Measurements from ENCODE around the gene AHRR.
A peak's percentile ranks its signal among the peaks of the same experiment; 100 is the strongest.

The AHRR gene

DNA sequence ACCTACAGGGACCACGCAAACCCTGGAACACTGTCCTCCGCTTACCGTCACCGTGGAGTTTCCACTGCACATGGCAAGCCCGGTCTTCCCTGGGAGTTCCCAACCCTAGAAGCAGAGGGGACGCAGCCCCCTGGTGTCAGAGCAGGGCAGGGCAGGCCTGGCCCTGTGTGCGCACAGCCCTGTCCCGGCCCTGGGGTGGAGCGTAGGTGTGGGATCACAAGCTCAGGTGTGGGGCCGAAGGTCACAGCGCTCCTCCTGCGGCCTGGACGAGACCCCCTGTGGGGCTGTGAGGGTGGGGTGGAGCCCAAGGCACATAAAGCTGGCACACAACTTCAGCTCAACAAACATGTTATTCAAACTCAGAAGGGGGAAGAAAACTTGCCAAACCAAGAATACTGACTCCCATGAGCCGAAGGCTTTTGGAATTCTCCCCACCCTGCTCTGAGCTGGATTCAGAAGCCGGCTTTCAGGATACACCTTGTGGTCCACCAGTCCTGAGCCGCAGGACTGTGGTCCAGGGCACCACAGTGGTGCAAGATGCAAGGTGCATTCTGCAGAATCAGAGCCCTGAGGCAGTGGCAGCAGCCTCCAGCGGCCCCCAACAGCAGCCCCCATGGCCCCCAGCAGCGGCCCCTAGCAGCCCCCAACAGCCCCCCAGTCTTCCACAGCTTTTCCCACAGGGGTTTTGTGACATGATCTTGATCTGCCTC lies 109.6 kb downstream of the AHRR start:
- DNase-seq = peak; percentile 23 to 41

DNA sequence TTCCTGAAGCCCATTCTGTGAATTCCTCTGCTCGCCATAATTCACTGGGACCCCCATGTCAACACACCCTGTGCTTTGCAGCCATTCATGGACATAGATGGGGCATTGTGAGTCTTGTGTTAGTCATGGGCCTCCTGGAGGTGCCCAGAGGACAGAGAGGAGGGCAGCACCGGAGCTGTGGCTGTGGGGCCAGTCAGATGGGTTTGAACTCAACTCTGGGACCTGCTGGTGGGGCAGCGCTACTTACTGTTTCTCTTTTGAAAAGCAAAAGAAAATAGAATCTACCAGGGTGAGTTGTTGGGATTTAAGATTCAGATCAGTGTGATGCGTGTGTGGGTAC lies 110.2 kb downstream of the AHRR start:
- no peak for DNase-seq

DNA sequence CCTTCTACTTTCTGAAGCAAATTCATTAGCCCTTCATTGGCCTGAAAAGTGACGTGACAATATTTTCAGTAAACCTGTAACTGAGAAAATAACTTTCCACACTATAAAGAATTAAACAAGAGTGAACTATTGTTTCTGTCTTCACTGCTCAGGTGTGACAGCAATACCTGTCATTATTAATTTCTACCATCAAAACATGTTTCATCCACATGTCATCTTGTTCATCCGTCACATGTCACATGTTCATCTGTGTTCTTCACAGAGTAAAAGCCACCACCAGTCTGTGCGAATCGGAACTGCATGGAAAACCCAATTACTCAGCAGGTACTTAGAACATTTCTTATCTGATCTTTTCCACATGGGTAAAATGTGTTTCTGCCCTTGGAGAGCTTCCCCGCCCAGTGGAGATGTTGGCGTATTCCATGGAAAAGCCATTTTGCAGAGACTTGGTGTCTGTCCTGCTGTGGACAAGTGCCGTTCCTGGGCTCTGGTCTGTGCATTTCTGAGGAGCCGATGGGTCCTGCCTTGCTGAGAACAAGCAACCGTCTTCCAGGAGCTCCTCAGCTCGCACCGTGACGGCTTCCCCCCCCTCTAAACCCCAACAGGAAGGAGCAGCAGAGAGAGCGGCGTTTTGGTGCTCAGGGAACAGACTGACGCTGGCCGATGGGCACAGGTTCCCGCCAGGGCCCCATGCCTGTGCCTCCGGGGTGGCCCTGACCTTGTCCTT lies 110.8 kb downstream of the AHRR start:
- no peak for DNase-seq

DNA sequence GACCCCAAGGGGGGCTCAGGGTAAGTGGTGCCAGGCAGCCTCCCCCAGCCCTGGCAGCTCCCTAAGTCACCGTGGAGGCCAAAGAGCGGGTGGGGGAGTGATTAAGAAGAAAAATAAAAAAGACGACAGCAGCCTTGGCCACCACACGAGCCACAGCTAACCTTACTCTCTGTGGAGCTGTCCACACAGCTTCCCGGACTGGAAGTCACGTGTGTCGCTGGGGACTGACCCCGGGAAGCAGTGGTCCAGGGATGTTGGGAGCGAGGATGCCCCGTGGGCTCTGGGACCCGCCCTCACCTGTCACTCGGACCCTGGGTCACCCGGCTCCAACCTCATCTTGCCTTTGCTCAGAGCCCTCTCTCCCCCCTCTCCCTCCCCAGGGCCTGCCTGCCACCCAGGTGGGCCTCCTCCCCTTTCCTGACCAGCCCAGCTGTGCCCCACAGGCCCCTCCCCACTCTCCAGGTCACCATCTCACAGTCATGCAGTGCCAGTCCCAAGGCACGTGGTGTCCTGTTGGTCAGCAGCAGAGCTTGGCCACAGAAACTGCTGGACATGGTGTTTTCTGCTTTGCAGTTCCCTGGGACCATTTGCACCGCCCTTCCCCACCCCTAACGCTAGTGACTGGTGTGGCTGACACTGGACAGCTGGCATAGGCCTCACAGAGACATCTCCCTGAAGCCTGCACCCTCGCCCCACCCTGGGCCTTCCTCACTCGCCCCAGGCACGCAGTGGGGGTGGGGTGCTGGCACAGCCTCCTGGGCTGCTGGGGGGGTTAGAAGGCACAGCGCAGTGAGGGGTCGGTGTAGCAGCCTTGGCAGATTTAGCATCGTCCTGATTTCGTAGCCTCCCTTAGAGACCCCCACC lies 111.6 kb downstream of the AHRR start:
- no peak for DNase-seq

DNA sequence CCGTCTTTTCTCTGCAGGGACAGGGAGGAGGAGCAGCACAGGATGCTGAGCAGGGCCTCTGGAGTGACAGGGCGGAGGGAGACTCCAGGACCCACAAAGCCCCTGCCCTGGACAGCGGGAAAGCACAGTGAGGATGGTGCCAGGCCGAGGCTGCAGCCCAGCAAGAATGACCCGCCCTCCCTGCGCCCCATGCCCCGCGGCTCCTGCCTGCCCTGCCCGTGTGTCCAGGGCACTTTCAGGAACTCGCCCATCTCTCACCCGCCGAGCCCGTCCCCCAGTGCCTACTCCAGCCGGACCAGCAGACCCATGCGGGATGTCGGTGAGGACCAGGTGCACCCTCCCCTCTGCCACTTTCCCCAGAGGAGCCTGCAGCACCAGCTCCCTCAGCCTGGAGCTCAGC lies 112.3 kb downstream of the AHRR start:
- no peak for DNase-seq

DNA sequence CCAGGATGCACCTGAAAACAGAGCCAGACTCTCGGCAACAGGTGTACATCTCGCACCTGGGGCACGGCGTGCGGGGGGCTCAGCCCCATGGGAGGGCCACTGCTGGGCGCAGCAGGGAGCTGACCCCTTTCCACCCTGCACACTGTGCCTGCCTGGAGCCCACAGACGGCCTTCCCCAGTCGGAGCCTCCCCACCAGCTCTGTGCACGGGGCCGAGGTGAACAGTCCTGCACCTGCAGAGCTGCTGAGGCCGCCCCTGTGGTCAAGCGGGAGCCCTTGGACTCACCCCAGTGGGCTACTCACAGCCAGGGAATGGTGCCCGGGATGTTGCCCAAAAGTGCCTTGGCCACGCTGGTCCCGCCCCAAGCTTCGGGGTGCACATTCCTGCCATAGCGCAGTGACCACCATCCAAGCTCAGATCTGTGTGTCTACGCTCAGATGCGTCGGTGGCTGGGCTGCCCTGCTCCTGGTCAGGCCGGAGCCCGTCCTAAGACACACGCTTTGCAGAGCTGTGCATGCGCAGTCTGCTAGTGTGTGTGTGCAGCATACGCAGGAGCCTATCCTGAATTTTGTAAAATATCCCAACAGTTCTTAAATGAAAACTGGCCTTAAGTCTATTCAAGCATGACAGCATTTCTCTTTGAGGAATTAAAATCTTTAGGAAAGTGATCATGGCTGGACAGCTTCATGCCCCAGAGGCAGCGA lies 113.1 kb downstream of the AHRR start:
- DNase-seq = no peak

DNA sequence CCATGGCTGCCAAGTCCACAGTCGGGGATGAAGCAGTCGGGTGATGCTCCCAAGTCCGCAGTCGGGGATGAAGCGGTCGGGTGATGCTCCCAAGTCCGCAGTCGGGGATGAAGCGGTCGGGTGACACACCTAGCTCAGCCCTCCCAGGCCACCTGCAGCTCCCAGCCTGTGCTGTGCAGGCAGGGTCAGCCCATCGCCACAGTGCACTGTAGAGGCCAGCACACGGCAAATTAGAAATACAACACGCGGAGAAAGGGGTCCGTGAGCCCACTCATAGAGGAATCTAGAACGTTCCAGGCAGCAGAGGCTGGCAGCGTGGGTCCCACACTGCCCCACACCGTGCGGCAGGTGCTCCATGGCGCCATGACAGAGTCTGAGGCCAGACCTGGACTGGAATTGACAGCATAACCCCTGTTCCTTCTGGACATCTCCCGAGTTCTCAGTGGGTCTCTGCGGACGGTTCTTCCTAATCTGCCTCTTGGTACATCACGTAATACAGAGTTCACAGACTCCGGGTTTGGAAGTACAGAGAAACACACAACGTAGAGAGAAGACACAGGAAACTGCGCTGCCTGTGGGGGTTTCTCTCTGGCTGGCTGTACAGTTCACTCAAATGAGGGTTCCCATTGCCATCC lies 113.8 kb downstream of the AHRR start:
- DNase-seq = no peak

DNA sequence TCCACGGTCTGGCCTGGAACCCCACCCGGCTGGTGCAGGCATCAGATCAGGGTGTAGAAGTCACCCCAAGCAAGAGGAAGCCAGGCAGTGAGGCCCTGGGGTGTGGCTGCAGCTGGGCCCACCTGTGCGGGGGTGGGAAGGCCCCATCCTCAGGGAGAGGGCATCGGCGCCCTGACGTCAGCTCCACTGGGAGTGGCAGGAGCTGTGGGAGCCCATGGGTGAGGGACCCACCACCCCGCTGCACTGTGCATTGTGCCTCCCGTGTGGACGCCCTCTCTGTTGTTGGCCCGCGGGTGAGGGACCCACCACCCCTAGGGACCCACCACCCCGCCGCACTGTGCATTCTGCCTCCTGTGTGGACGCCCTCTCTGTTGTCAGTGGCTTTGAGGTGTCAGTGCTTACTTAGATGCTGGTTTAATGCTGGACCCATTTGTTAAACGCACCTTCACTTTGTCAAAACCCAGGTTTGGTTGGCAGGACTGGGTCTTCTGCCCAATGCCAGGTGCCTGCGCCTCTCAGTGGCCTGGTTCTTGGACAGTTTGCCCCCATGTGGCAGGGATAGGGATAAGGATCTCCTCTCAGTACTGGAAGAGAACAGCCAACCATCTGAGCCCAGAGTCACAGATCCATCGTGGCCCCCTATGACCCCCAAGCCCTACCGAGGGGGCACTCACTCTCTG lies 114.6 kb downstream of the AHRR start:
- no peak for DNase-seq

DNA sequence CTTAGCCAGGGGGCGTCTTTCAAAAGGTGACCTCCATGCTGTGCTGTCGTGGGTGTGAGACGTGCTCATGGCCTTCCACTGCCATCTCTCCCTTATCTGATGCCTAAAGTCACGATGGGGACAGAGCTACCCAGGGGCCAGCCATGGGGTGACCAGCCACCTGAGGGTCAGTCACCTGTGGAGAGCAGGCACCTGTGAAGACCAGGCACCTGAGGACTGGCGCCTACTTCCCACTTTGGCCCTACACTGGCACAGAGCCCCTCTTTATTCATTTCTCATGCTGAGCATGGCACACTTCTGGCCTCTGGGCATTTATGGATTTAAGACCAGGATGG lies 115.1 kb downstream of the AHRR start:
- DNase-seq = no peak

DNA sequence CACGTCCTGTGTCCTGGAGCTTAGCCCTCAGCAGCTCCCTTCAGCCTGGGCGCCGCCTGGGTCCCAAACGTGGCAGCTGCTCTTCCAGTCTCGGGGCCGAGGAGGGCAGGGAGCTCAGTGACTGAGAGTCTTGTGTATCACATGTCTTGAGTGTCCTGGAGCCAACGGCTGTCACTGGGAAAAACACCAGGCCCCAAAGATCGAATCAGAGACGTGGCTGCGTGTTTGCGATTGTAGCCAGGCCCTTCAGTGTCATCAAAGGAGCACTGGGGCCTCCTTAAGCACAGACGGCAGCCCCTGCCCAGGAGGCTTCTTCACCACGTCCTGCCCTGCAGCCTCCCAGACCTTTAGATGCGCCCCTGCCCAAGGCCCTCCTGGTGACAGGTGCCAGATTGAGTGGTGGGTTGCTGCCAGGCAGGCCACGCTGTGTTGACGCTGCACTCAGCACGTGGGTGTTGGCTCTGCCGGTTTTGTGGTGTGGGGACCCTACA lies 115.8 kb downstream of the AHRR start:
- DNase-seq = no peak

DNA sequence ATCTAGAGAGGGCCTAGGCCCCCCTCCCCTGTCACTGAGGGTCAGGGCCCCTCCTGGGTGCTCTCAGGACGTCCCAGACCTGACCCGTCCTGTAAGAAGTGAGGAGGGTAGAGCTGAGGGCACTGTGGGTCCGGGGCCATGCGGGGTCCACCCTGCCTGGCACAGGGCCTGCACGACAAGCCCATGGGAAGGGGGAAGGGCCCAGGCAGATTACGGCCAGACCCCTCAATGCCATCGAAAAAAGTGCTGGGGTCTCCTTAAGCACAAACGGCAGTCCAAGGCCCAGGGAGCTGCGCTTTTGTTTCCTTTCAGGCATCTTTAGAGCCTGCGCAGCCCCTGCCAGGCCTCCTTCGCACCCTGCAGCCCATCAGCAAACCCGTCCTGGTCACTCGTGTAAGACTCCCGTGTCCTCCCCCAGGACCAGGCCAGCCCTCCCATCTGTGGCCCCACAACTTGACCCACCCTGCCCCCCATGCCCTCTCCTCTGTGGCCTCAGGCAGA lies 117.0 kb downstream of the AHRR start:
- no peak for DNase-seq

DNA sequence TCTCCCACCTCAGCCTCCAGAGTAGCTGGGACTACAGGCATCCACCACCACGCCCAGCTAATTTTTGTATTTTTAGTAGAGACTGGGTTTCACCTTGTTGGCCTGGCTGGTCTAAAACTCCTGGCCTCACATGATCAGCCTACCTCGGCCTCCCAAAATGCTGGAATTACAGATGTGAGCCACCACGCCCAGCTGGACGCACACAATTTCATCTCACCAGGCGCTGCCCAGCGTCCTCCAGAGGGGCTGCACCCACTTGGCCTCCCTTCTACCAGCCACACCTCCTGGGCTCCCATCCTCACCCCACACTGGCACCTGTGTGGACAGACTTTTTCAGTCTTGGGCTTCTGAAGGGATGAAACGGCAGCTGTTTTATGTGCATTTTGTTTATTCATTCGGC lies 117.7 kb downstream of the AHRR start:
- DNase-seq = no peak

DNA sequence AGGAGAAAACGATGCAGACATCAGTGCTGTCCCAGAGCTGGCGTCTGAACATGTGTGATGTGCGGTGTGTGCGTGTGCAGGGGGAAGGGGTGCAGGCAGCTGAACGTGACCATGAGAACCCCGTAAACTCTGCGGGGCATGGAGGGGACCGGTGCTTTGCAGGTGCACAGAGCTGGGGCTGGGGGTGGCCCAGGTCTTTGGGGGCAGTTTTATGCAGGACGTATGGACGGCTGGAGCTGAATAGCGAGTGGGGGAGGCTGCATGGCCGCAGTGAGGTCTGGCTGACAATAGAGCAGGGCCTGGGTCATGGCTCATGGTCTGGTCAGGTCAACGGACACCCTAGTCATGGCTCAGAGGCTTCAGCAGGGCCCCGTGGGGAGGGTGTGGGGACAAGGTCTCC lies 118.1 kb downstream of the AHRR start:
- no peak for DNase-seq

DNA sequence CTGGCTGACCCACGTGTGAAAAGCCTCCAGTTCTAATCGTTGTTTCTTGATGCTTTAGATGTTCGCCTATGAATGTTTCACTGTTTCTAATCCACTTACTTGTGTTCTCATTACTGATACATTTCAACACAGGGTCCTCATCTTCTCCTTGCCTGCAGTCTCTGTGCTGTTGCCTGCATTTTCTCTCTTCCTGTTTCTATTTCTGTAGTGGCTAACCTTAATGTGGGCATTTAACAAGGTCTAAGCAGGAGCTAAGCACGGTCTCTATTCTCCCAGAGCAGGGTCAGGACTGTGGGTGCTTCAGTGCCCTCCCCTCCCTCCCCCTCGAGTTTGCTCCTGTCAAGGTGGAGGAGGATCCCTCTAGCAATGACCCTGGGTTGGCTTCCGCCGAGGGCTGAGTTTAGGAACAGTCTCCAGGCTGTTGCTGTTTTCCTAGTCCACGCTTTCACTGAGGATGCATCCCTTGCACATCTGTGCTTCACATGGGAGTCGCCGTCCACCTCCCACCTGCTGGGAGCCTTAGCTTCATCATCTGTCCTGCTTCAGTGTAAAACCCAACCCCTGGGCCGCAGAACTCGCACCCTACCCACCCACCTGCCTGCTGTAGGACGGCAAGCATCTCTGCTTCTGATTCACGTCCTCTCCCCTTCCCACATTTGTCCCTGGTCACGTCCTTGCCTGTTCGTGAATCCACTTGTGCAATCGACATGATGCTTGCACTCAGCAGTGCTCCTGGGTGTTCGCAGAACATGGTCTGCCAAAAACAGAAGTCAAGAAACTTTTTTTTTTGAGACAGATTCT lies 119.1 kb downstream of the AHRR start:
- DNase-seq = no peak

DNA sequence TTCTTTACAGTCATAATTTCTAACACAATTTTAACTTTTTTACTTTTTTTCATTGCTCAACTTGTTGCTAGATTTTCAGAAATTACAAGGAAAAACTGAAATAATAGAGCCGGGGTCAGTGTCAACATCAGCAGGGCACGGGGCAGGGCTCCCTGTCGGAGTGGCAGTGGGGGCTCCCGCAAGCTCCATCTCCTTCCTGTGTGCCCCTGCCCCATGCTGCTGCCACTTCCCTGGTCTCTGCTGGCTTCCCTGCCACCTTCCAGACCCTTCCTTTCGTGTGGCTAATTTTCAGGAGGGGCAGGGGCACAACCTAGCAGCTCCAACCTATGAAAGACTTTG lies 120.5 kb downstream of the AHRR start:
- no peak for DNase-seq

DNA sequence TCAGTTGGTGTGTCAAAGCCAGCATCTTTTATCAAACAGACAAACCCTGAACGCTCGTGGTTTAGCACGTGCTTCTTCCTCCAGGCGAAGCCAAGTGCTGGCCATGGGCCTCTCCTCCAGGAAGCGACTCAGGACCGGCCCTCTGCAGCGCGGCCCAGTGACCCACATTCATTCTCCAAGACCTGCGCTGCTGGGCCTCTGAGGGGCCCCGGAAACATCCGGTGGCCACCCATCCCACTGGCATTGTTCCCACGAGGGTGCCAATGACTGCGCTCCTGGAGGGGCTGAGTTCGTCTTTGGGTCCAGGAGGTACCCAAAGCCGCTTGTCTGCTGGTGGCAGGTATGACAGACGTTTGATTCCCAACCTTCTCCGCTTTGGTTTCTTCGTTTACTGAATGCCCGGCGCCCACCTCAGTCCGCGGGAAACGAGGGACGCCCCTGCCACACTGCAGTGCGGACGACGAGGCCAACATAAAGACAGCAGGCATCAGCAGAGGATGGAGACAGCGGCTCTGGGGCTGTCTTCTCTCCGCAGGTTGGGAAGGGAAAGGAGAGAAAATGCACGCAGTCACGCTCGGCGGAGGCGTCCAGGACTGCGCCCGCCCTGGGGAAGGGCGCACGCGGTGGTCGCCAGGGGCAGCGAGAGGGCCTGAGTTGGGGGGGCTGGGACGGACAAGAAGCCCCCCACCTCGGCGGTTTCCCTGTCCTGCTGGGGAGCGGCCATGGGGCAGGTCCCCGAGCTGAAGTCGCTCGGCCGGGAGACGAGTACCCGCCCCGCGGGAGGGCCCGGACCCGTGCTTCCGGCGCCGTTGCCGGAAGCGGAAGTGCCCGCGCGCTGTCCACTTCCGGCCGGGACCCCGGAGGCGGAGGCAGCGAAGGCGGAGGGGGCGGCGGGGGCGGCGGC lies 121.1 kb downstream of the AHRR start, which contains the start of gene EXOC3:
EXOC3 (plus strand) TSS at position 842 of the 904 bp plus-strand sequence. CDS start 3,030 bp downstream, outside the sequence.
- peak; percentile 69 to 75 for DNase-seq

DNA sequence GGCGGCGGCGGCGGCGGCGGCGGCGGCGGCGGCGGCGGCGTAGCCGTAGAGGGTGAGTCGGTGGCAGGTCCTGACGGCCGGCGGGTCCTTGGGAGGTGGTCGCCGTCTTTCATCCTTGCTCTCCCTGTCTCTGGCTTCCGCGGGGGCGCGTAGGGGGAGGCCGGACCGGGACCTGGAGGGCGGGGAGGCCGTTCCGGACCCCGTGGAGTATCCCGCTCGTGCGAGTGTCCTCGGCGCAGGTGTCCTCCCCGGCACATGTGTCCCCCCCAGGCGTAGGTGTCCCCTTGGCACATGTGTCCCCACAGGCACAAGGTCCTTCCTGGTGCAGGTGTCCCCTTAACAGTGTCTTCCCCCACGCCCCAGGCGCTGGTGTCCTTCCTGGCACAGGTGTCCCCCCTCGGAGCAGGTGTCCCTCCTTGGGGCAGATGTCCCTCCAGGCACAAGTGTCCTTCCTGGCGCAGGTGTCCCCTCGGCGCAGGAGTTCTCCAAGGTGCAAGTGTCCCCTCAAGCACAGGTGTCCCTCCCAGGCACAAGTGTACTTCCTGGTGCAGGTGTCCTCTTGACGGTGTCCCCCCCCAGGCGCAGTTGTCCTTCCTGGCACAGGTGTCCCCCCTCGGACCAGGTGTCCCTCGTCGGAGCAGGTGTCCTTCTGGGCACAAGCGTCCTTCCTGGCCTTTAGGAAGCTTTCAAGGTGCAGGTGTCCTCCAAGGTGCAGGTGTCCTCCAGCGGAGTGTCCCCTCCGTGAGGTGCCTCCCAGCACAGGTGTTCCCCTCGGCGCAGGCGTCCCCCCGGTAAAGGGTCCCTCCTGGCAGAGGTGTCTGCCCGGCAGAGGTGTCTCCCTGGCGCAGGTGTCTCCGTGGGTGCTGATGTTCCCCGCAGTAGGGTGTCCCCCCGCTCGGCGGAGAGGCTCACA lies 122.0 kb downstream of the AHRR start:
- DNase-seq = no peak

DNA sequence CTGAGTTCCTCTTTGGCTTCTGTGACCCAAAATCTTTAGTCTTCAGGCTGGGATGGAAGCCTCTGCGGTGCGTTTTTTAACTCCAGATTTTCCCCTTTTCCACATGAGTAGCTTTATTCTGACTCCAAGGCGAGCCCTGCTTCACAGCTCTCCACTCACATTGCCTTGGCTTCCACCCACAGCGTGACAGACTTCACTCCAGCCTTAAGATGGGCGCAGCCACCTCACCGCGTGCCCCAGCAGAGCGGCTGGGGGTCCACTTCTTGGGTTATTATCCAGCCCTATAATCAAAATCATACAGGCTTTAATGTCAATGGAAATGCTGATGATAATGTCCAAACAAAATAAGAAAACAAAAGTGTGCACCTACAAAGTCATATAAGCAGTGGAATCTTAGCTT lies 122.7 kb downstream of the AHRR start:
- DNase-seq = no peak

DNA sequence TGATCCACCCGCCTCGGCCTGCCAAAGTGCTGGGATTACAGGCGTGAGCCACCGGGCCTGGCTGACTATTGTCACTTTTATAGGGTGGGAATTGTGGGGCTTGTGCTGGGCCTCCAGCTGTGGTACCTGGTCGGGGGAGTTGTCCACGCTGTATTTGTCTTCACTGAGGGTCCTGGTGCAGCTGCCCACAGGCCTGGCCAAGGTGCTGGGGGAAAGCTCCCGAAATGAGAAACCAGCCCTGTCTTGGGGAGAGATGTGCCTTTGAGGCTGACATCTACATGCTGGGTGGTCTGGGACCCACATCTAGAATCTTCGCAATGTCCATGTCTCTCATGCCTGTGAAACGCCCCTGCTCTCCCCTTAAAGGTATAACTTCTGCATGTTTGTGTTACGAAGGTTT lies 124.1 kb downstream of the AHRR start:
- DNase-seq = no peak

All from activated CD4-positive, alpha-beta T cell treated with anti-CD3 and anti-CD28 coated beads for 4 hours (primary cell).